Activated CD8-positive, alpha-beta memory T cell treated with anti-CD3 and anti-CD28 coated beads for 1 hour (primary cell): Measurements from ENCODE around the gene ANGPTL2.
"Not testable (repeated sequence)": the region's sequence is repeated elsewhere in the genome, so short reads cannot be mapped to it uniquely, and the experiment has no call there.

Experiments
- DNase-seq, 2 donors: peaks; one replicate each; pipeline ENCODE4 v3.0.0-alpha.2; 2020; ENCODE audit warnings: low read depth in 1 of 2; ENCODE audit errors: extremely low read depth in 1 of 2

Gene ANGPTL2

GRCh38 chr9:127155314-127155960 is 33.0 kb upstream of the ANGPTL2 start:
- no peak for DNase-seq

GRCh38 chr9:127154390-127155191 is 32.2 kb upstream of the ANGPTL2 start:
- DNase-seq: no peak

DNA sequence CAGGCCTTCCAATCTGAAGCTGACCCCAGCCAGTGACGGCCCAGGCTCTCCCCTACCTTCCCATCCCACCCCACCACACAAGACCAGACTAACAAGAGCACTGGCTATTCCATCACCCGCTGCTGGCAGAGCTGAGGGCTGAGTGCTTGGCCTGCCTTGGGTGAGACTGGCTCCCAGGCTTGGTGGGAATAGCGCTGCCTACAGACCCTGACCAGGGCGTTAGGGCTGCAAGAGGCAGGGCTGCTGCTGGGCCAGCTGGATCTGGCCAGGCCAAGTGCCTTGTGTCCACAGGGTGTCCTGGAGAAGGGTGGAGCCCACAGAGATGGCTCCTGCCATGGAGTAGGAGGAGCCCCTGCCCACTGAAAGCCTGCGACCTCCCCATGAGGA is 31.6 kb upstream of the ANGPTL2 start:
- DNase-seq: no peak

DNA sequence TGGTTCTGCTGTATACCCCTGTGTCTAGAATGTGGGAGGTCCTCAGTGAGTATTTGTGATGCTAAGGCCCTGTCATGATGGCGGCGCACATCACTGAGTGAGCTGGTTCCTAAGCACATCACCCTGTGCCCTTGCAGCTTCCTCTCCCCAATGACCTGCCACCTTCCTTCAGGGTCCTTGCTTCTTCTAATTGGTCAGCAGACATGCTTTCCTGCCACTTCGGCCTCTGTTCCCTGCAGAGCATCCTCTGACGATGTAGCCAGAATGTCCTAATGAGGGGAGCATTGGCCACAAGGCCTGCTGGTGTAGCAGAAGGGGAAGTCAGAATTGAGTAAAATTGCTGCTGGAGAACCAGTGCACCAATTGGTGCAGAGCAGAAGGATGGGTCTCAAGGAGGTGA is 31.1 kb upstream of the ANGPTL2 start:
- no peak for DNase-seq

GRCh38 chr9:127149463-127150390 is 27.3 kb upstream of the ANGPTL2 start:
- DNase-seq: no peak

GRCh38 chr9:127149010-127149409 is 26.6 kb upstream of the ANGPTL2 start:
- no peak for DNase-seq

GRCh38 chr9:127148014-127148413 is 25.6 kb upstream of the ANGPTL2 start:
- no peak for DNase-seq

- no peak for DNase-seq
Measured at GRCh38 chr9:127147251-127147650, 24.8 kb upstream of the ANGPTL2 start.

GRCh38 chr9:127146841-127147240 is 24.4 kb upstream of the ANGPTL2 start:
- not testable (repeated sequence) for DNase-seq

- no peak for DNase-seq
Measured at GRCh38 chr9:127144670-127145445, 22.4 kb upstream of the ANGPTL2 start.

GRCh38 chr9:127143920-127144465 is 21.6 kb upstream of the ANGPTL2 start:
- DNase-seq: no peak

DNA sequence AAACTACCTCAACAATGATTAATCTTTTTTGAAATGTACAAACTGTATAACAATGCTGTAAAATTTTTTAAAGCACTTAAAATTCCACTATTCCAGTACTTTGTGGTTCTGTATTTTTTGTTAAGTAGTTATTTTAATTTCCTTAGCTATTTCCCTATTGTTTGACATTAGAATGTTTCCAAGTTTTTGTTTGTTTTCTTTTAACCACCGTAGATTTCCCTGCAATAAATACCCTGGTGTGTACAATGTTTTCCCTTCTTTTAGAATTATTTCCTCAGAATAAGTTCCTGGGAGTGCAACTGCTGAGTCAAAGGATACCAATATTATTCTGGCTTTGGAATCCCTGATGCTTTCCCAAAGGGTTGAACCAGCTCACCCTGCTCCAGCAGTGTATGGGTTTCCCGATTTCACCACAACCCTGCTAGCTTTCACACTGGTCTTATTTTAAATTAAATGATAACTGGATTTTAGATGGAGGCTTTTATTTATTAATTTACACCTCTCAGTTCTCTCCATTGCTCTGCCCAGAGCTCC is 20.6 kb upstream of the ANGPTL2 start:
- DNase-seq: no peak

DNA sequence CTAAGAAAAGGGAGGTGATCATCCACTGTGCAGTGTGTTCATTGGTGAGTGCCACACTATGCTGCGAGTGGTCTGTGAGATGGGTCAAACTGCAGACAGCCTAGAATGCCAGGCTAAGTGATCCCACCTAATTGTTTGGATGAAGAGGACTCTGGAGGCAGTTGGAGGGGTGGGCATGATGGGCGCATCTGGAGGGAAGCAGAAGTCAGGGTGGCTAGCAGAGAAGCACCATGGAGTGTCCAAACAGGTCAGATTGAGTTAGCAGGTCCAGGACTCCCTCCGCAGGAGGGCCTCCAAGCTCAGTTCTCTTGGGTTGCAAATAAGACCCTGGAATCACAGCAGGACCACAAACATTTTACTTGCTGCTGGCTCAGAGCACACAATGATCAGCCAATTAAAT is 19.9 kb upstream of the ANGPTL2 start:
- no peak for DNase-seq

DNA sequence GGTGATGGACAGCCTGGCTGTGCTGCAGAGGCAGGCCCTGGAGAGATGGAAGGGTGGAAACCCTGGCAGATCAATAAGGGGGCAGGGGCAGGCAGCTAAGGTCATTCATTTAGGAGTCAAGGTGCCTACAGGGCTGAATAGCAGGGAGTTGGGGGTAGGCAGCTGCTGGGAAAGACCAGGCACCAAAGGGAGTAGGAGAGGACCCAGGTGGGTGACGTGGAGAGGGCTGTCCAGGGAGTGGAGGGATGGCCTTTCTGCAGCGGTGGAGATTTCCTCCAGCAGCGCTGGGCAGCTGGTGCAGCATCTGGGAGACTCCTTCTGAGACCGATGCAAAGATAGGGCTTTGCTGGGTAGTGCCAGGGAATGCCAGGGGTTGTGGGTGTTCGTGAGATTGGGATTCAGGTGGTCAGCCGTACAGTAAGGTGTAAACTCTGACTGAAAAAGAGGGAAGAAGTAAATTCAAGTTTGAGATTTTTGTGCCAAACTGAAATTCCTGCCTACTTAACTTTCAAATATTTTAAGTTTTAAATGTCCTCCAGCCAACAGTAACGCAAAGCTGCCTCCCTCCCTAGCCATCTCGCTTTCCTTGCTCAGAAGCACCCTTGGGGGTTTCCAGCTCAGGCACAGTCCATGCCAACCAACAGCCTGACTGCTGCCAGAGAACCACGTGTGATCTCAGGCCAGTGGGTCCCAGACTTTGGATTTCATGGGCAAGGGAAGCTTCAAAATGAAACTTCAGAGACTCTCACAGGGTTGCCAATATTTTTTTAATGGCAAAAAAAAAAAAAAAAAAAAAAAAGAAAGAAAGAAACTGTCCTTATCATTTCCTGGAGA is 18.6 kb upstream of the ANGPTL2 start:
- no peak for DNase-seq

DNA sequence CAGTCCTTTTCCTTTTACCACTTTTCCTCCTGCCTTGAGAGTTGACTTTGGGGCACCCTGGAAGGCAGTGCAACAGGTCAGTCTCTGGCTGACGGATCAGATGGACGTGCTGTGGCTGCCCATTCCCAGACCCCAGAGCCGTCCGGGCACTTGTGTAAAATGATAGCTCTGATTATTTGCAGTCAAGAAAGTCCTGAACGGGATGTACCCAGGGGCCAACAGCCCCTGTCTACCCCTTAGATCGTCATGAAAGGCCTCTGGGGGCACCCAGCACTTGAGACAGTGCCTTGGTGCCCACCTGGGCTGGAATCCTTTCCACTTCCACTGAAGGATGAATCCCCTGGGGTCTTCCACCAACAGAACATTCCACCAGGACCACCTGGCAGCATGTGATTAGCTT is 17.7 kb upstream of the ANGPTL2 start:
- DNase-seq: no peak

- DNase-seq: no peak
Measured at GRCh38 chr9:127139775-127140174, 17.3 kb upstream of the ANGPTL2 start.

DNA sequence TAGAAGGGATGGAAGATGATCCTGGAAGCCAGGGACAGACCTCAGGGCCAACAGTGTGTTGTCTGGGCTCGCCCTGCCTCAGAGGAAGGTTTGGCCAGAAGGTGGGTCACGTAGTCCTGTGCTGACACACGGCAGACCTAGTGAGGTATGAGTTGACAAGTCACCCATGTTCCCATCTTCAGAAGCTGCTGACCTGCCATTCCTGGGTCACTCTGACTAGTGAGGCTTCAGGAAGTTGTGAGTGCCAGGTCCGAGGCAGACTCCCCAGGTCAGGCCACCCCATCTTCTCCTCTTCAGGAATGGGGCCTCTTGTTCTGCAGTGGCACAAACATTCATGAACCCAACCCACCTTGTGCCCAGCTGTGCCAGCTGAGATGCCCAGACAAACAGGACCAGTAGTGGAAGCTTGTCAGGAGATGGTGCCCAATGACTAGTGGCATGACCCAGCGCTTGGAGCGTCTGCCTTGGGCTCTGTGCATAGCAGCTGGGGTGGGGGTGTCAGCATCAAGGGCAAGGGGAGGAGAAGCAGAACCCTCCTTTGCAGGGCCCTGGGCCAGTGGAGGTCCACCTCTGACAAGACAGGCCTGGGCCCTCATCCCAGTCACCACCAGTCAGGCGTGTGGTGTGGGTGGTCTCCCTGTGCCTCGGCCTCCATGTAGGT is 16.8 kb upstream of the ANGPTL2 start:
- DNase-seq: no peak

- DNase-seq: no peak
Measured at GRCh38 chr9:127138444-127138843, 16.0 kb upstream of the ANGPTL2 start.
